Esophagus muscularis mucosa (tissue), 4 donors: ENCODE results near the gene NUDT1. TPM values are rescaled to one million over a fixed set of nuclear protein-coding genes. Genes with fewer than 3 reads are reported as not detected.

Experiments
- DNase-seq: peaks from one replicate; pipeline ENCODE4 v3.0.0-alpha.2; 2017; ENCODE audit errors: extremely low spot score
- H3K27ac ChIP-seq, 4 donors: fragments of 200-600 bp; sonication (generic); replicated peaks in 1 of 4; 1 replicate in 3 of 4; 2 replicates in 1 of 4; pipeline ENCODE4 v1.5.1; 2016 to 2019; ENCODE audit warnings: mild to moderate bottlenecking in 1 of 4
- H3K27me3 ChIP-seq, 4 donors: fragments of 200-600 bp; sonication (generic); one replicate each; pipeline versions ENCODE4 v1.5.1 to v1.6.0; 2016 to 2019
- H3K36me3 ChIP-seq, 4 donors: fragments of 200-600 bp; sonication (generic); one replicate each; pipeline ENCODE4 v1.5.1; 2016 to 2019
- H3K4me1 ChIP-seq, 4 donors: fragments of 200-600 bp; sonication (generic); one replicate each; pipeline ENCODE4 v1.5.1; 2016 to 2019
- H3K4me3 ChIP-seq, 4 donors: fragments of 200-600 bp; sonication (generic); 1 replicate in 2 of 4; 2 replicates in 2 of 4; pipeline ENCODE4 v1.5.1; 2016 to 2019; ENCODE audit warnings: mild to moderate bottlenecking in 4 of 4, moderate library complexity in 1 of 4
- H3K9me3 ChIP-seq, 4 donors: fragments of 200-600 bp; sonication (generic); 1 replicate in 3 of 4; 2 replicates in 1 of 4; pipeline ENCODE4 v1.5.1; 2016 to 2019
- CTCF ChIP-seq, 3 experiments: fragments of 200-600 bp in 2 of 3; fragments of 450-650 bp in 1 of 3; sonication (generic) in 2 of 3; IDR thresholded peaks; one replicate each; pipeline ENCODE4 v1.5.1; 2017 to 2019; ENCODE audit warnings: antibody characterized with exemption in 3 of 3, mild to moderate bottlenecking in 2 of 3, moderate library complexity in 1 of 3
- EP300 ChIP-seq: sonication (generic); formaldehyde crosslinking; IDR thresholded peaks from one replicate; pipeline ENCODE4 v1.6.1; 2017; ENCODE audit warnings: antibody characterized with exemption
- POLR2A ChIP-seq: fragments of 450-650 bp; IDR thresholded peaks from one replicate; pipeline ENCODE4 v1.6.1; 2017; ENCODE audit warnings: antibody characterized with exemption, moderate library complexity, mild to moderate bottlenecking, low read depth
- POLR2AphosphoS5 ChIP-seq, 2 donors: sonication (generic); formaldehyde crosslinking; IDR thresholded peaks; one replicate each; pipeline ENCODE4 v1.6.1; 2017; ENCODE audit warnings: antibody characterized with exemption in 2 of 2
- WGBS: methylation state at CpG from one replicate; pipeline ENCODE4 v1.1.5; 2018; 5-methylcytosine and 5-hydroxymethylcytosine counted together
- intact Hi-C: fragments of 100-400 bp; cut with DNase I; formaldehyde crosslinking; loops from one replicate; pipeline ENCODE4 v1.15.1; 2023
- total RNA-seq, 4 donors: library from RNA; depleted of rRNA; stranded (reverse); fragments of >200 nt; gene quantifications; one replicate each; pipeline versions ENCODE4 v1.1.0 to v1.2.1, GENCODE V29; 2016

NUDT1 gene
- total RNA-seq, 4 donors from 2014 or later = 10.9 to 18.7 (median 18.0) TPM

GRCh38 chr7:2290877-2291276 lies 48.9 kb downstream of the NUDT1 start:
- Histone ChIP-seq H3K27me3 (no peaks in the 10 kb centered on the region), H3K4me3 (no peak overlapping the region), H3K9me3 (no peaks in the 10 kb centered on the region), H3K36me3 (no peaks in the 10 kb centered on the region), H3K4me1 (peaks cover 0 to 5% (median 0%) of the 10 kb centered on the region in 4 donors), H3K27ac (no peak overlapping the region)
- 91% methylated on average over 6 of the region's 6 CpGs for WGBS
- no peak for DNase-seq
- TF ChIP-seq POLR2AphosphoS5 (IDR thresholded peaks at IDR 0.05) (no peak), EP300 (no peak), CTCF (IDR thresholded peaks at IDR 0.05) (no peak), POLR2A (no peak)
- intact Hi-C loops = no loop called here

GRCh38 chr7:2295936-2296620 lies 54.1 kb downstream of the NUDT1 start:
- WGBS = 80% methylated on average over 6 of the region's 6 CpGs
- H3K4me3 ChIP-seq = no peak overlapping the region

GRCh38 chr7:2296832-2297231 lies 54.8 kb downstream of the NUDT1 start:
- Histone ChIP-seq H3K36me3 (no peaks in the 10 kb centered on the region), H3K27ac (no peak overlapping the region), H3K27me3 (no peaks in the 10 kb centered on the region), H3K9me3 (no peaks in the 10 kb centered on the region), H3K4me1 (no peaks in the 10 kb centered on the region), H3K4me3 (no peak overlapping the region)
- WGBS = over 99% methylated on average over 6 of the region's 6 CpGs
- DNase-seq = no peak
- TF ChIP-seq CTCF (IDR thresholded peaks at IDR 0.05) = no peak
- intact Hi-C loops = no loop called here

More at GRCh38 chr7:2295936-2296620, 54.1 kb downstream of the NUDT1 start:
- TF ChIP-seq EP300 = no peak
- no peak for TF ChIP-seq POLR2AphosphoS5 (IDR thresholded peaks at IDR 0.05)
- TF ChIP-seq POLR2A = no peak
- no peak for TF ChIP-seq CTCF (IDR thresholded peaks at IDR 0.05)
- H3K27me3 ChIP-seq = no peaks in the 10 kb centered on the region
- no peaks in the 10 kb centered on the region for H3K36me3 ChIP-seq
- H3K4me1 ChIP-seq = no peaks in the 10 kb centered on the region
- DNase-seq = no peak
- no peak overlapping the region for H3K27ac ChIP-seq
- H3K9me3 ChIP-seq = no peaks in the 10 kb centered on the region
- intact Hi-C loops = no loop called here

GRCh38 chr7:2299131-2299829 lies 57.3 kb downstream of the NUDT1 start:
- Histone ChIP-seq H3K4me1 (peaks cover 0 to 1% (median 0%) of the 10 kb centered on the region in 4 donors), H3K36me3 (no peaks in the 10 kb centered on the region), H3K9me3 (no peaks in the 10 kb centered on the region), H3K27ac (peak overlapping the region; percentile 11 to 55 (median 28)), H3K27me3 (no peaks in the 10 kb centered on the region), H3K4me3 (no peak overlapping the region)
- 74% methylated on average over 18 of the region's 18 CpGs for WGBS
- no peak for TF ChIP-seq CTCF (IDR thresholded peaks at IDR 0.05)
- no peak for TF ChIP-seq POLR2AphosphoS5 (IDR thresholded peaks at IDR 0.05)
- no peak for DNase-seq
- intact Hi-C loops = no loop called here
